Mucosa of rectum (tissue), 2 donors: ENCODE results near the gene SLC13A3.

ENCODE experiments used
- H3K27ac ChIP-seq, 2 donors: one replicate each; pipeline ENCODE4 v1.7.0; 2013; ENCODE audit warnings: inconsistent platforms in 2 of 2, low read depth in 2 of 2, low read length in 2 of 2
- H3K27me3 ChIP-seq, 2 donors: one replicate each; pipeline ENCODE4 v1.7.0; 2013; ENCODE audit warnings: low read length in 2 of 2; ENCODE audit not compliant: control insufficient read depth in 2 of 2, insufficient read depth in 2 of 2
- H3K36me3 ChIP-seq, 2 donors: one replicate each; pipeline ENCODE4 v1.7.0; 2013; ENCODE audit warnings: low read length in 2 of 2; ENCODE audit not compliant: control insufficient read depth in 2 of 2, insufficient read depth in 2 of 2
- H3K4me1 ChIP-seq, 2 donors: one replicate each; pipeline ENCODE4 v1.7.0; 2013; ENCODE audit warnings: low read length in 2 of 2, mild to moderate bottlenecking in 1 of 2; ENCODE audit not compliant: control insufficient read depth in 2 of 2, insufficient read depth in 2 of 2
- H3K4me3 ChIP-seq, 2 donors: one replicate each; pipeline ENCODE4 v1.7.0; 2013; ENCODE audit warnings: low read length in 2 of 2
- H3K9ac ChIP-seq, 2 donors: one replicate each; pipeline ENCODE4 v1.7.0; 2013; ENCODE audit warnings: low read length in 2 of 2, low read depth in 1 of 2, mild to moderate bottlenecking in 1 of 2
- H3K9me3 ChIP-seq, 2 donors: one replicate each; pipeline ENCODE4 v1.7.0; 2013; ENCODE audit warnings: low read length in 2 of 2; ENCODE audit not compliant: control insufficient read depth in 2 of 2
- donor health status: healthy.
- donor health status: Normal muscosa, but diverticular disease.

SLC13A3 gene

DNA sequence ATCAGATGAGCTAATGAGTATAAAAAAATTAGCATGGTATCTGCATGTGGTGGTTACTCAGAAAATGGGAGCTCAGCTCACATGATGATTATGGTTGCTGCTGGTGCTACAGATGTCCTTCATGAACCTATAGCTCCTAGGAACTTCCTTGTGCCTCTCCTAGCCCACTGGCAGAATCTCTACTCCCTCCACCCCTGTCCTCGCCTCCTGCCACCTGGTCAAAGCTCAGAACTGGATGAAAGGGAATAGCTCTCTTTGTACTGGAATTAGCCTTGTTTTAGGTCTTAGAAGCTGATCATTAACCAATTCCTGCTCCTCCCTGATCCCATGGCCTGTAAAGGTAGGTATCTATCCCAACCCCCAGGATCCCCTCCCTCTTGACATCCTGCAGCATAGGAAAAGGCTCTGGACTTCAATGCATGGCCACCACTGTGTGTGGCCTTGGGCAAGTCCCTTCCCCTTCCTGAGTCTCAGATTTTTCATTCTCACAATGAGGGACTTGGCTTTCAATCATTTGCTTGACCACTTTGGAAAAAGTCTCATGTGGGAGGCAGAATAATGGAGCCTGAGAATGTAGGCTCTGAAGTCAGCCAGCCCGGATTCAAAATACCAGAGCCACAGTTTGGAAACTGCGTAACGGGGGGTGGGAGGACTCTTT is 43.9 kb downstream of the SLC13A3 start:
- Histone ChIP-seq H3K27ac (no peak overlapping the region), H3K9me3 (no peaks in the 10 kb centered on the region), H3K4me3 (no peak overlapping the region), H3K9ac (no peak overlapping the region), H3K27me3 (no peaks in the 10 kb centered on the region), H3K36me3 (no peaks in the 10 kb centered on the region), H3K4me1 (no peaks in the 10 kb centered on the region)

DNA sequence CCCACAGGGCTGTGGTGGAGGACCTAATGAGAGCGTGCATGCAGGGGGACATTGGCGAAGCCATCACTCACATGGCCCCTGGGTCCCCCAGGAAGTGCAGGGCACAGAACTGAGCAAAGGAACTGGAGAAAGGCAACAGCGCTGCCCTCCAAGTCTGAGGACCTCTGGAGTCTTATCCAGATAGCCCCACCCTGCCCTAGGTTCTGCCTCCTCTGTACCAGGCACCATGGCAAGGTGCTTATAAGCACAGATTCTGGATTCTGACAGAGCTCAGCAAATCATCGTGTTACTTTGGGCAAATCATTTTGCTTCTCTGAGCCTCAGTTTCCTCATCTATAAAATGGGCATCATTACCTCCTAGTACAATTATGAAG is 44.5 kb downstream of the SLC13A3 start:
- no peak overlapping the region for H3K4me3 ChIP-seq
- H3K36me3 ChIP-seq: no peaks in the 10 kb centered on the region

DNA sequence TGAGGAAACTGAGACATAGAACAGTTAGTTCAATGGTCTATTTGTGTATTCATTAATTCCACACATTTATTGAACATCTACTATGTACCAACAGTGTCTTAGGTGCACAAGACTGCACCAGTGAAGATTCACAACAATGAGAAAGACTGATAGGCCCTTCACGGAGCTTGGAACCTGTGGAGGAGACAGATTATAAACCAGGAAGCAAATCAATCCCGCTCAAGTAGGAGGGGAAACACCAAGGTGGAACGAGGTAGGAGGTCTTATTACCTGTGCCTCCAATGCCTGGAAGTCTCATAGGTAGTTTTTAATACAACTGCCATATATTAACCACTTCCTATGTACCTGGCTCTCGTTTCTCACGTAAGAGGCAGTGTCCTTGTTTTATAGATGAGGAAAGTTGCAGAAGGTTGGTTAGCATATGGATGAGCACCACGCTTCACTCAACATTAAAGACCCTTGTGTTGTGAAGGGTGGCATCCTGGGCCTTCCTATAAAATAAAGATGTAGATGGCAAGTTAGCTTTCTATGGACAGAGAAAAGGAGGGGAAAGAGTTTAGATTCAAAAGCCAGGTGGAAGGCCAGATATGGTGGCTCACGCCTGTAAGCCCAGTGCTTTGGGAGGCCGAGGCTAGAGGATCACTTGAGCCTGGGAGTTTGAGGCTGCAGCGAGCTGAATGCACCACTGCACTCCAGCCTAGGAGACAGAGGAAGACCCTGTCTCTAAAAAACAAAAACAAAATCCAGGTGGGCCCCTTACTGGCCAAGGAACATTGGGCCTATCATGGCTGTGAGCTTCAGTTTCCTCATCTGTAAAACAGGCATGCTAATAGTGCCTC is 45.1 kb downstream of the SLC13A3 start:
- H3K4me1 ChIP-seq: no peaks in the 10 kb centered on the region
- H3K27me3 ChIP-seq: no peaks in the 10 kb centered on the region

More for the DNA sequence above, 44.5 kb downstream of the SLC13A3 start:
- Histone ChIP-seq H3K9me3 (no peaks in the 10 kb centered on the region), H3K9ac (no peak overlapping the region), H3K27me3 (no peaks in the 10 kb centered on the region), H3K27ac (no peak overlapping the region), H3K4me1 (no peaks in the 10 kb centered on the region)

DNA sequence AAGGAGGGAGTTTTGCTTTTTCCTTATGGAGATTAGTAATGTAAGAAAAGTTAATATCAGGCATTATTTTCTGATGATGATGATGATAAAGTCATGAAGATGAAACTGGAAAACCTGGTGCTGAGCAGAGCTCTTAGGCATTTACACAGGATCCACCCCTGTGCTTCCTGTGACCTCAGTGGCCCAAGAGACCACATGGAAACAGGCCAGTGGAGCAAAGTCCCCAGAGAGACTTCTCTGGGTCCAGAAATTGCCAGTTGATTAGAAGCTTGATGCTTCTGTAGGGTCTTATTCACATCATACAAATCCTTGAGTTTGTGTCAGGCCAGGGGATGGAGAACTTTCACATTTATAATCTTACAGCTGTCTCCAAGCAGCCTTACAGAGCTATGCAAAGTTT is 46.1 kb downstream of the SLC13A3 start:
- no peak overlapping the region for H3K27ac ChIP-seq
- no peaks in the 10 kb centered on the region for H3K4me1 ChIP-seq
- no peaks in the 10 kb centered on the region for H3K9me3 ChIP-seq
- H3K9ac ChIP-seq: no peak overlapping the region
- no peak overlapping the region for H3K4me3 ChIP-seq
- H3K27me3 ChIP-seq: no peaks in the 10 kb centered on the region
- H3K36me3 ChIP-seq: no peaks in the 10 kb centered on the region

More for the DNA sequence above, 45.1 kb downstream of the SLC13A3 start:
- Histone ChIP-seq H3K36me3 (no peaks in the 10 kb centered on the region), H3K9ac (no peak overlapping the region), H3K9me3 (no peaks in the 10 kb centered on the region), H3K27ac (no peak overlapping the region), H3K4me3 (no peak overlapping the region)

DNA sequence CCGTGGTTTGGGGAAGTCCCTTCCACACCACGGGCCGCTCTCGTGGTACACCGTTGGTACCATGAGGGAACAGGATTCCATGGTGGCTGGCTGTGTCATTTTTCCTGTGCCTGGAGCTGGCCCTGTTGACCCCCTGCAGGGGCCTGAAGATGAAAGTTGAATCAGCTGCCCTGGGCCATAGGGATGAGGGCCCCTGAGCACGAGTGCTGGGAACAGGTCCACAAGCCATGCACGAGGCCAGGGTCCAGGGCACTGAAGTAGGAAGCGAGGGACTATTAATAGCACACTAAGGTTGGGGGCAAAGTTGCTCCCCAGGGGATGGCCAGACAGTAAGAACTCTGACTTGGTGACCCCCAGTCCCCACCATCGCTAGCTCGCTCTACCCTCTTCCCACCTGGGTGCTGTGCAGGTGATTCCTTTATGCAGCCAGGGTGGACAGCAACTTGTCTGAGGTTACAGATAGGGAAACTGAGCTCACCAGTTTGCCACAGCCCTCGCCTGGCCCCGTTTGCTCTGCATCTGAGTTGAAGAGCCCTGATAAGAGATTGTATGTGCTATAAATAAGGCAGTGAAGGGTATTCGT is 46.6 kb downstream of the SLC13A3 start:
- Histone ChIP-seq H3K27ac (no peak overlapping the region), H3K36me3 (no peaks in the 10 kb centered on the region), H3K4me3 (no peak overlapping the region), H3K9me3 (no peaks in the 10 kb centered on the region), H3K4me1 (no peaks in the 10 kb centered on the region), H3K9ac (no peak overlapping the region), H3K27me3 (no peaks in the 10 kb centered on the region)

DNA sequence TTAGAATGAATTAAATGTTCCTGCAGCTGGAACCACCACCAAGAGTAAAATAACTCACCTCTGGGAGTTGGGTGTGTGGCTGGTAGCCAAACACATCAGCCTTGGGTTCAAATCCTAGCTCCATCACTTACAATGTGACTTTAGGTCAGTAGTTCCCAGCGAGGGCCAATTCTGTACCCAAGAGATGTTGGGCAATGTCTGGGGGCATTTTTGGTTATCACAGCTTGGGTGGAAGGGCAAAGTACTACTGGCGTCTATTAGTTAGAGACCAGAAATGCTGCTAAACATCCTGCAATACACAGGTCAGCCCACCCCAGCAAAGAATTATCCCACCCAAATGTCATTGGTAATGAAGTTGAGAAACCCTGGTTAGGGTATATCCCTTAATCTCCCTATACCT is 48.8 kb downstream of the SLC13A3 start:
- H3K36me3 ChIP-seq: no peaks in the 10 kb centered on the region

GRCh38 chr20:46601603-46602122 is 49.6 kb downstream of the SLC13A3 start:
- no peak overlapping the region for H3K4me3 ChIP-seq
- H3K9me3 ChIP-seq: no peaks in the 10 kb centered on the region
- no peaks in the 10 kb centered on the region for H3K27me3 ChIP-seq
- H3K9ac ChIP-seq: no peak overlapping the region
- H3K27ac ChIP-seq: no peak overlapping the region
- no peaks in the 10 kb centered on the region for H3K36me3 ChIP-seq
- no peaks in the 10 kb centered on the region for H3K4me1 ChIP-seq

More for the DNA sequence above, 48.8 kb downstream of the SLC13A3 start:
- H3K9ac ChIP-seq: no peak overlapping the region
- H3K27me3 ChIP-seq: no peaks in the 10 kb centered on the region
- no peak overlapping the region for H3K27ac ChIP-seq
- H3K4me1 ChIP-seq: no peaks in the 10 kb centered on the region
- no peaks in the 10 kb centered on the region for H3K9me3 ChIP-seq
- H3K4me3 ChIP-seq: no peak overlapping the region

DNA sequence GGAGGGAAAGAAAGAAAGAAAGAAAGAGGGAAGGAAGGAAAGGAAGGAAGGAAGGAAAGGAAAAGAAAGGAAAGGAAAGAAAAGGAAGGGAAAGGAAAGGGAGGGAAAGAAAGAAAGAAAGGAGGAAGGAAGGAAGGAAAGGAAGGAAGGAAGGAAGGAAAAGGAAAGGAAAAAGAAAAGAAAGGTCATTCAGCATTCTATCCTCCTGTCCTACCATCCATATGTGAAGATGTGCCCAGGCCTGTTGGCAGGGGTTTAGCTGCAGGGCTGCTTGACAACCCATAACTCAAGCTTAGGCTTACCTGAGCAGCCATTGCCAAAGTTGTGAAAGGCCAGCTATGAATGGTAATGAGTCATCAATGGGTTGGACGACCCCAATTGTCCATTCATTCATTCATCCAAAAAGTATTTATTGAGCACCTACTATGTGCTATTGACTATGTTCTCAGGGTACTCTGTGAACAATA is 50.9 kb downstream of the SLC13A3 start:
- no peaks in the 10 kb centered on the region for H3K9me3 ChIP-seq
- no peaks in the 10 kb centered on the region for H3K4me1 ChIP-seq
- H3K27me3 ChIP-seq: no peaks in the 10 kb centered on the region
- no peak overlapping the region for H3K9ac ChIP-seq
- H3K4me3 ChIP-seq: no peak overlapping the region
- no peaks in the 10 kb centered on the region for H3K36me3 ChIP-seq
- no peak overlapping the region for H3K27ac ChIP-seq

DNA sequence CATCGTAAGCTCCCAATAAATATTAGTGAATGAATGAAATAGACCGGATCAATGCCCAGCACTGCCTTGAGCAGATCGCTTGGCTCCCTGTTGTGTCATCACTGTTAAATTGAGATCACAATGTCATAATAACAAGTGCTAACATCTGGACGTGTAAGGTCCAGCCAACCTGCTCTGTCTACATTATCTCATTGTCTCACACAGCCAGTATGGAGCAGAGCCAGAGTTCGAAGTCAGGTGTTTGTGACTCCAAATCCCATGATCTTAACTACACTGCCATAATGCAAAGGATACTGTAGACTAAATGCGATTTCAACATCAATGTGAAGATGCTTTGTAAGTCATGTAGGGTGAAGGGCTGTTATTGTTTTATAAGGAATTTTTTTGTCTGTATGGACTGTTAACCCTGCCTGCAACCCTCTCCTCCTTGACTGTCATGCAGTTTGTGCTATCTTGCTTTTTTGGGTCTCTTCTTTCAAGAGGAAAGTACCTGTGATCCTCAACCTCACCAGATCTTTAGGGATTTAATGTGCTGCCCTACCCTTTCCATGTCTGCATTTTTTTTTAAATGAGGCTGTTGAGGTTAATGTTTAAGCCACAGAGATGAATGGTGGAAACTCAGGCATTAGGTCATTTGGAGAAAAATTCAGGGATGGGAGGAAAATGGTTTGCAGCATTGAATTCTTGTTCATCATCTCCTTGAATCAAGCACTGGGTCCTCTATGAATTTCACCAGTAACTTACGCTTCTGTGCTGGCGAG is 51.9 kb downstream of the SLC13A3 start:
- Histone ChIP-seq H3K9ac (no peak overlapping the region), H3K36me3 (no peaks in the 10 kb centered on the region), H3K27ac (no peak overlapping the region), H3K9me3 (no peaks in the 10 kb centered on the region), H3K4me1 (no peaks in the 10 kb centered on the region), H3K4me3 (no peak overlapping the region), H3K27me3 (peaks cover 0 to under 1% of the 10 kb centered on the region in 2 donors)
